Retinal pigment epithelial cell (primary cell): ENCODE data around the gene MANSC1.

Source experiments
- DNase-seq: peaks from one replicate; pipeline ENCODE4 v3.0.0-alpha.2; 2010; ENCODE audit warnings: low read depth
- H3K4me3 ChIP-seq: 2 replicates; pipeline ENCODE4 v1.5.1; 2011; ENCODE audit warnings: mild to moderate bottlenecking, low read length, control low read depth, moderate library complexity
- TF ChIP-seq, protein P1 (sequence below): conservative IDR thresholded peaks from 2 replicates; pipeline ENCODE4 v1.5.1; 2011; ENCODE audit warnings: low read depth, low read length, control low read depth, inconsistent platforms

Gene MANSC1

DNA sequence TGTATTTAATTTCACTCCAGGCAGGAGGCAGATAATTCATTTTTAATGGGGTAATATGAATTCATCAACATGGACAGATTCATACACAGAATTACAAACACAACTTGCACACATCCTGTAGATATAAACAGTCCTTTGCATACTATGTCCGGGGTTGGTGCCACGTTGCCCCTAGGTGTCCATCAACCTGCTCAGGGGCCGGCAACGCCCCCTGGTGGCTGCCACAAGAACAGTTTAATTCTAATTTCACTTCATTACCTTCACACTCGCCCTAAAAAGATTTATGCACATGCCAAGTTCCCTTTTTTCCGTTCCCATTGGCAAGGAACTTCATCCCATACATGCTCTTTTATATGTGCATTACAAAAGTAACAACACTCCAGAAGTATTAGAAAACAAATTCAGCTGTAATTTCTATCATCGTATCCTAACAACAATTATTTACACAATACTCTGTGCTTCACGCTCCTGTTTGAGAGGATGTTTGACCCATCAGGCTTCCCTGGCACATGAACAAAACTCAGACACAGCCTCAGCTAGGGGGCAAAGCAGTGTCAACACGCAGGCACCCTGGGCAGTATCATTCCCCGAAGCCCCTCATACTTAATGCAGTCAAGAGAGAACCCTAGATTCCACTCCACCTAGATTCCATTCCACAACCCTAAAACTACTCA is 15.5 kb downstream of the MANSC1 start:
- H3K4me3 ChIP-seq = no peak overlapping the region
- TF ChIP-seq, protein P1, sequence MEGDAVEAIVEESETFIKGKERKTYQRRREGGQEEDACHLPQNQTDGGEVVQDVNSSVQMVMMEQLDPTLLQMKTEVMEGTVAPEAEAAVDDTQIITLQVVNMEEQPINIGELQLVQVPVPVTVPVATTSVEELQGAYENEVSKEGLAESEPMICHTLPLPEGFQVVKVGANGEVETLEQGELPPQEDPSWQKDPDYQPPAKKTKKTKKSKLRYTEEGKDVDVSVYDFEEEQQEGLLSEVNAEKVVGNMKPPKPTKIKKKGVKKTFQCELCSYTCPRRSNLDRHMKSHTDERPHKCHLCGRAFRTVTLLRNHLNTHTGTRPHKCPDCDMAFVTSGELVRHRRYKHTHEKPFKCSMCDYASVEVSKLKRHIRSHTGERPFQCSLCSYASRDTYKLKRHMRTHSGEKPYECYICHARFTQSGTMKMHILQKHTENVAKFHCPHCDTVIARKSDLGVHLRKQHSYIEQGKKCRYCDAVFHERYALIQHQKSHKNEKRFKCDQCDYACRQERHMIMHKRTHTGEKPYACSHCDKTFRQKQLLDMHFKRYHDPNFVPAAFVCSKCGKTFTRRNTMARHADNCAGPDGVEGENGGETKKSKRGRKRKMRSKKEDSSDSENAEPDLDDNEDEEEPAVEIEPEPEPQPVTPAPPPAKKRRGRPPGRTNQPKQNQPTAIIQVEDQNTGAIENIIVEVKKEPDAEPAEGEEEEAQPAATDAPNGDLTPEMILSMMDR = peak; percentile 79
- no peak for DNase-seq

DNA sequence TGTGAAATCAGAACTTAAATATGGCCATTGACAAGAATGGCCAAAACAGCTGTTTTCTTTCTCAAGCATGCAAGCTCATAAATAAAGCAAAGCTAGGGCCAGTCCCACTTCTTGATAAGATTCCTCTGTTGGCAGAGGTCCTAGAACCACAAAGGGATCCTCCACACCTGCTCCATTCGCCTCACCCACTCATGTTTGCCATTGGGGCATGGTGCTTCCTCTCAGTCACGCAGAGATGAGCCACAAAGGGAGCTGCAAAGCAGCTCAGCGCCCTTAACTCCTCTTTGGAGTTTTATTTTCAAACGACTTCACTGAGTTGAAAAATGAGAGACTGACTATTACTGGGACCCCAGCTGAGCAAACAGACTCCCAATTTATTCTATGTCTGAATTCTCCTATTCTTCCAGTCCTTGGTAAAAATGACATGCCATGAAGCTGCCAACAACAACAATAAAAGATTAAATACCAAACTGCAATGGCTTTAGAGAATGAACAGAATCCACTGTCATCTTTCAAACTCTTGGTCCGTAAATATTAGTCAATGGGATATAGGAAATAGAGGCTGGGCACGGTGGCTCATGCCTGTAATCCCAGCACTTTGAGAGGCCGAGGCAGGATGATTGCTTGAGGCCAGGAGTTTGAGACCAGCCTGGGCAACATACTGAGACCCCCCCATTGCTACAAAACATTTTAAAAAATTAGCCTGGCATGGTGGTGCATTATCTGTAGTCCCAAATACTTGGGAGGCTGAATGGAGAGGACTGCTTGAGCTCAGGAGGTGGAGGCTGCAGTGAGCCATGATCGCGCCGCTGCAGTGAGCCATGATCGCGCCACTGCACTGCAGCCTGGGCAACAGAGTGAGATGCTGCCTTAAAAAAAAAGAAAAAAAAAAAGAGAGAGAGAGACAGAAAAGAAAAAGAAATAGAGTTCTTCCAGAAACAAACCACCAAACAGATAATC is 16.4 kb downstream of the MANSC1 start:
- TF ChIP-seq, protein P1 = no peak
- no peak for DNase-seq
- H3K4me3 ChIP-seq = no peak overlapping the region

DNA sequence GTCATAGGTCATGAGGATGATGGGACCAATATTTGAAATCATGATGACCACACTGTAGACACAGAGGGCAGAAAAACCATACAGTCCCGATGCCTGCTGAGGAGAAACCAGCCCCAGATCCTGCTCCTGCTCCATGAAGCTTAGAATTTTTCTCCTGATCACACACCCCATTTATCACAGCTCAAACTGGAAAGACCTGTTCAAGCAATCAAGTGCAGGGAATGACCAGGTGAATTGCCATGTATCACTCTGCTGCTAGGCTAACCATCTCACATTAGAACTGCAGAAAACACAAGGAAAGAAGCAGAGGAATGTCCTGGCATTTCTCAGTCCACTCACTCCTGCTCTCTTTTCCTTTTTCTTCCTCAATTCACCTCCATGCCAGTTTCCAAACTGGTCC is 18.1 kb downstream of the MANSC1 start:
- no peak overlapping the region for H3K4me3 ChIP-seq
- TF ChIP-seq, protein P1 = no peak
- no peak for DNase-seq

DNA sequence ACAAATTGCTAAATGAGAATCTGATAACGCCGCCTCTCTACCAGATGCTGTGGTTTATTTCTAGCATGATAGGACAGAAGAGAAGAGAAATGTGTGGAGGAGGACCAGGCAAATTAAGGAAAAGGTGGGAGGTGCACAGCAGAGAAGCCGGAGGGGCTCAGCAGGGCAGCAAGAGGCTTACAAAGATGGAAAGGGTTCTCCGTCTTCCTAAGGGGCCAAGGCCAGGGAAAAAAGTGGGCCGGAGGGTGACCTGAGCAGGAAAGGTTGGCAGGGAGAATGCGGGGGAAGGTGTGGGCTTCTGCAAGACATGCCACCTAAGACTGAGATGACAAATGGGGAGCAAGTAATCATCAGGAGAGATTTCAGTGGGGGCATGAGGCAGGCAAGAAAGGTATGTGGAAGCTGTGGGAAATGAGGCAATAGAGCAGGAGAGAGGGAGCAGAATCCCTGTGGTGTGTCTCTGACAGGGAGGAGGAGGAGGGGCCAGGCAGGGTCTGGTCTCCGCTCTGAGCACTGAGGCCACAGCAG is 18.7 kb downstream of the MANSC1 start:
- no peak overlapping the region for H3K4me3 ChIP-seq
- no peak for DNase-seq
- TF ChIP-seq, protein P1 = no peak

- no peak for DNase-seq
- no peak overlapping the region for H3K4me3 ChIP-seq
- TF ChIP-seq, protein P1 = peak; percentile 66
Measured at GRCh38 chr12:12327802-12328201, 22.2 kb downstream of the MANSC1 start.

DNA sequence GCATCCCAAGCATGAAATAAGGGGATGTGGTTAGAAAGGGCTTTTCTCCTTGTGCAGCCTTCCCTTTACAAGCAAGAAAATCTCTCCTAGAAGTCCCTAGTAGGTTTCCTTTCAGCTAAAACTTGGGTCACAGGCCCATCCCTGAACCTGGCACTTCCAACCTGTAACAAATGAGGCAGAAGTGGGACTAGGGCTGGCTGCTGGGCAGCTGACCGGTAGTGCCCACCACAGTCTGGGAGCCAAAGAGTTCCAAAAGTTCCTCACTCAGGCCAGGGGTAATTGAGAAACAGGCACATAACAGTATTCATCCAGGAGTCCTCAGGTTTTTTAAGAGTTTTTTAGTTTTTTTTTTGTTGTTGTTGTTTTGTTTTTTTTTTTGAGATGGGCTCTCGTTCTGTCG is 23.8 kb downstream of the MANSC1 start:
- H3K4me3 ChIP-seq = no peak overlapping the region
- DNase-seq = no peak
- TF ChIP-seq, protein P1 = no peak
